A673 (cell line): Measurements from ENCODE around the gene CAMSAP2.

ENCODE experiments used
- EZH2 ChIP-seq: fragments of 200-600 bp; sonication (generic); IDR thresholded peaks from 2 replicates; pipeline ENCODE4 v1.6.1; 2017; ENCODE audit warnings: borderline replicate concordance, low read depth, mild to moderate bottlenecking, mixed read lengths, antibody characterized with exemption, low read length; ENCODE audit not compliant: poor library complexity, severe bottlenecking
- TF ChIP-seq, protein P1 (sequence below): fragments of 300-800, 200-600 bp; sonication (generic); conservative IDR thresholded peaks from 2 replicates; pipeline ENCODE4 v1.5.1; 2017; ENCODE audit warnings: low read depth, mild to moderate bottlenecking, antibody characterized with exemption, low read length, moderate library complexity, mixed read lengths

DNA sequence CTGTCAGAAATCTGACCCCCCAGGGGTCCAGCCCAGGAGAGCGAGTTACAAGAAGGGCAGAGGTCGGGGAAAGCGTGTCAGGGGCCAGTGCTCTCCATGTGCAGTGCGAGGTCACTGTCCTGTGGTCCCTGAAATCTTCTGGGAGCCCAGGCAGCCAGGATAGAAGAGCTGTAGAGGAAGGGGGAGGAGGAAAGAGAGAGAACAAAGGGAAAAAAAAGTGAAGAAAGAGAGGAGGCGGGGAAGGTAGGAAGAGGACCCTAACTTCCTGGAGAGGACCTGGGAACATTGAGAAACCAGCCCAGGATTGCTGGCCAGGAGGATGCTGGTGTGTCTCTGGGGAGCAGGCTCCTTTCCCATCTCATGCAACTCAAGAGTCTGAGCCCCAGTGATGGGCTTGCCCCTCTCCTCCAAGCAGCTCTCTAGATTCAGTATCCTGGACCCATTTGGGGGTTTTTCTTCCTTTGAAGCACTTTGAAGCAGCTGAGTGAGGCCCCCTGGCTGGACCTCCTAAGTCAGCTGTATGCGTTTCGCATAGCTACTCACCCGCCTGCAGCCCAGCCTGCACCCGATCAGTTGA, 149.2 kb downstream of the CAMSAP2 start:
- TF ChIP-seq, protein P1, sequence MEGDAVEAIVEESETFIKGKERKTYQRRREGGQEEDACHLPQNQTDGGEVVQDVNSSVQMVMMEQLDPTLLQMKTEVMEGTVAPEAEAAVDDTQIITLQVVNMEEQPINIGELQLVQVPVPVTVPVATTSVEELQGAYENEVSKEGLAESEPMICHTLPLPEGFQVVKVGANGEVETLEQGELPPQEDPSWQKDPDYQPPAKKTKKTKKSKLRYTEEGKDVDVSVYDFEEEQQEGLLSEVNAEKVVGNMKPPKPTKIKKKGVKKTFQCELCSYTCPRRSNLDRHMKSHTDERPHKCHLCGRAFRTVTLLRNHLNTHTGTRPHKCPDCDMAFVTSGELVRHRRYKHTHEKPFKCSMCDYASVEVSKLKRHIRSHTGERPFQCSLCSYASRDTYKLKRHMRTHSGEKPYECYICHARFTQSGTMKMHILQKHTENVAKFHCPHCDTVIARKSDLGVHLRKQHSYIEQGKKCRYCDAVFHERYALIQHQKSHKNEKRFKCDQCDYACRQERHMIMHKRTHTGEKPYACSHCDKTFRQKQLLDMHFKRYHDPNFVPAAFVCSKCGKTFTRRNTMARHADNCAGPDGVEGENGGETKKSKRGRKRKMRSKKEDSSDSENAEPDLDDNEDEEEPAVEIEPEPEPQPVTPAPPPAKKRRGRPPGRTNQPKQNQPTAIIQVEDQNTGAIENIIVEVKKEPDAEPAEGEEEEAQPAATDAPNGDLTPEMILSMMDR = no peak
- no peak for TF ChIP-seq EZH2
